Keratinocyte (primary cell): ENCODE measurements around the gene CETN3.

Experiments
- CTCF ChIP-seq, 3 experiments: IDR thresholded peaks in 1 of 3; conservative IDR thresholded peaks in 1 of 3; optimal IDR thresholded peaks in 1 of 3; 2 replicates in 2 of 3; 3 replicates in 1 of 3; pipeline versions ENCODE3 to v1.5.1; 2011; ENCODE audit warnings: low read length in 3 of 3, mild to moderate bottlenecking in 3 of 3, moderate library complexity in 2 of 3, control low read depth in 1 of 3, inconsistent platforms in 1 of 3; ENCODE audit not compliant: insufficient read depth in 2 of 3; ENCODE audit errors: extremely low read depth in 1 of 3
- EZH2 ChIP-seq: IDR thresholded peaks from one replicate; pipeline ENCODE4 v1.6.1; 2012; ENCODE audit warnings: inconsistent platforms, mild to moderate bottlenecking, low read length, moderate library complexity

DNA sequence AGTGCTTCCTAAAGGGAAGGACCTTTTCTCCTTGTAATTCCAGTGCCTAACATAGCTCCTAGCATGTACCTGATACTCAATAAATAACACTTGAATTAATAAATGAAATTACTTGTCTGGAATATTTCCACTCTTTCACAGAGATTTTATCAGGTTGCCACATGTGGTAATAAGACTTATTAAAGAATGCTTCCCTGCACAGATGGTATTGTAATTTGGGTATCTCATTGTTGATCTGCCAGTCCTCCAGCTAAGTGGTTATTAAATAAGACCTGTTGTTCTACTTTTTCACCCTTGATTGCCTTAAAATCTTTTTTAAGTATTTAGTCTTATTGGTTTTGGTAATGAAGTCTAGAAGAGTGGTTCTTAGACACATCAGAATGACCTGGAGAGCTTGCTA lies 28.1 kb upstream of the CETN3 start:
- TF ChIP-seq CTCF (optimal IDR thresholded peaks at IDR 0.05 in 1 of 3, IDR thresholded peaks at IDR 0.05 in 1 of 3, conservative IDR thresholded peaks at IDR 0.05 in 1 of 3; ENCODE audit: extremely low read depth in 1 of 3, insufficient read depth in 2 of 3, low read length in 3 of 3): no peak
- TF ChIP-seq EZH2: no peak
